Measurements from ENCODE around the gene RECK. TPM values are rescaled to one million over a fixed set of nuclear protein-coding genes. Genes with fewer than 3 reads are reported as not detected.

Gene RECK
- total RNA-seq, 1 donor from 2014 or later = 5.4 TPM

DNA sequence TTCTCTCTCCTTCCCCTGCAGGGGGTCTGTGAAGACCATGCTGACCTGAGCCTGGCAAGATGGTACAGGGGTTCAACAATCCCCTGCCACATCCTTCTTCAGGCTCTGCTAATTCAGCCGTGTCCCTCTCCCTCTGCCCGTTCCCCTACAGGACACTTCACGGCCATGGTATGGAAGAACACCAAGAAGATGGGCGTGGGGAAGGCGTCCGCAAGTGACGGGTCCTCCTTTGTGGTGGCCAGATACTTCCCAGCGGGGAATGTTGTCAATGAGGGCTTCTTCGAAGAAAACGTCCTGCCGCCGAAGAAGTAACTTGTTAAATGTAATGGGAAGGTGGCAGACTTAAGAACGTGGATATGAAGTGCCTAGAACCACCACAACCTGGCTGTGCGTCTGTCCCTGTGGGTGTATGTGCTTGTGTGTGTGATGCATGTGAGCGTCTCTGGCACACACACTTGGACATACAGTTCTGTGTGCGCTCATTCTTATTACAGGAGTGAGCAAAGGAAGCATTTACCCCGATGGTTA is 125.6 kb downstream of the RECK start:
- DNase-seq = no peak
- peak overlapping the region; percentile 83 for H3K27ac ChIP-seq (replicated peaks)
- peaks cover 6% of the 10 kb centered on the region for H3K27me3 ChIP-seq (ENCODE audit: low read depth)
- no peak for TF ChIP-seq CTCF (IDR thresholded peaks at IDR 0.05; ENCODE audit: borderline replicate concordance)
- intact Hi-C loops (cut with micrococcal nuclease) = loop anchor here (5.0 kb wide), 1 partner anchor 60 kb away; no protein-coding TSS in a partner anchor
- no peak overlapping the region for H3K4me3 ChIP-seq
- H3K36me3 ChIP-seq = no peaks in the 10 kb centered on the region
- peaks cover 43% of the 10 kb centered on the region for H3K4me1 ChIP-seq
- H3K9me3 ChIP-seq (replicated peaks) = no peaks in the 10 kb centered on the region

DNA sequence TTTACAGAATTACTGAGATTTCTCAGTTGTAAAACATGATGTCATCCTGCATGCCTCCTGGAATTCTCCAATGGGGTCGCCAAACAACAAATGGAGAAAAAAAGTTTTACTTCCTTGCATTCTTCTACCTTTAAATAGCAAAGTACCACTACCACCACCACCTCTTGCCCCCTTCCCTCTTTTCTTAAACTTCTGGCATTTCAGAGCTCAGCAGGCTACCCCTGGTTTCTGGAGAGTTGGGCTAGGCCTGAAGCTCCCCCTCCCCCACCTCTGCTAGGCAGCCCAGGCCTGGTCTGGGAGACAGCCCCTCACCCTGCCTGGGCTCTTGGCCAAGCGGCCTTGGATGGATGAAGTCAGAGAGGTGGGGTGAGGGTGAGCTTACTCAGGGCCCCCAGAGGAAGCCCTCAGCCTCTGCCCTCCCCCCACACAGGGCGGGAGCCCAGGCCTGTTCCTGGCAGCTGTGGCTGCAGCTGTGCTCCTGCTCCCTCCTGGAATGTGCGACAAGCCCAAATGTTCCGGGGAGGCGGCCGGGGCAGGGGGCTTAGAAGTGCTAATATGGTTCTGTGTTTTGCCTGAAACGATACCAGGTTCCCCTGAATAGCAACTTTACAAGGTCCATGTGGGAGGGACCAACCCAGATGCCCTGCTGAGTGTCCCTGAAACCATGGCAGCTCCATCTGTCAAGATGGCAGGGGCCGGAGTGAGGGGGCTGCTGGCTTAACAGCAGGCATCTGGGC is 126.5 kb downstream of the RECK start:
- Histone ChIP-seq H3K4me1 (peaks cover 43% of the 10 kb centered on the region), H3K4me3 (no peak overlapping the region), H3K27ac (replicated peaks) (peak overlapping the region; percentile 83), H3K27me3 (ENCODE audit: low read depth) (peaks cover 6% of the 10 kb centered on the region), H3K9me3 (replicated peaks) (no peaks in the 10 kb centered on the region), H3K36me3 (no peaks in the 10 kb centered on the region)
- DNase-seq = peak; percentile 72
- no peak for TF ChIP-seq CTCF (IDR thresholded peaks at IDR 0.05; ENCODE audit: borderline replicate concordance)
- intact Hi-C loops (cut with micrococcal nuclease) = loop anchor here (5.0 kb wide), 1 partner anchor 61 kb away; no protein-coding TSS in a partner anchor

DNA sequence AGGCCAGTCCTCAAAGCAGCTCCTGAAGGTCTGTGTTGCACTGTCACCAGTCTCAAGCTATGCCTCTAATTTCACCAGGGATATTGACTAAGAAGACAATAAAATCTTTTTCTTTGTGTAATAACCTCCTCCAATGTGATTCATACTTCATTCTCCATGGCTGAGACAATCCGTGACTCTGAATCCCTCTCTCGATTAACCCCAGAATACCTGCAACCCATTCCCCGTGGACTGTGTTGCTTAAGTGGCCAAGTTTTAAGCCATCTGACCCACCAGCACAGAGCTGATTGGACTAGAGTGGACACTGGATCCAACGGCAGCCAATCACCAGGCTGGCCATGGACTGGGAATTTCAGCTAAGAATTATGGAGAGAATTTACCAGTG is 127.1 kb downstream of the RECK start:
- no peak for TF ChIP-seq CTCF (IDR thresholded peaks at IDR 0.05; ENCODE audit: borderline replicate concordance)
- intact Hi-C loops (cut with micrococcal nuclease) = loop anchor here (5.0 kb wide), 1 partner anchor 61 kb away; no protein-coding TSS in a partner anchor
- no peaks in the 10 kb centered on the region for H3K36me3 ChIP-seq

GRCh38 chr9:36164372-36164771 is 127.7 kb downstream of the RECK start:
- TF ChIP-seq CTCF (IDR thresholded peaks at IDR 0.05; ENCODE audit: borderline replicate concordance) = no peak
- Histone ChIP-seq H3K4me1 (peaks cover 40% of the 10 kb centered on the region), H3K4me3 (no peak overlapping the region), H3K27ac (replicated peaks) (peak overlapping the region; percentile 83), H3K9me3 (replicated peaks) (no peaks in the 10 kb centered on the region), H3K27me3 (ENCODE audit: low read depth) (peaks cover 15% of the 10 kb centered on the region), H3K36me3 (no peaks in the 10 kb centered on the region)
- no peak for DNase-seq
- intact Hi-C loops (cut with micrococcal nuclease) = loop anchor here (5.0 kb wide), 1 partner anchor 62 kb away; no protein-coding TSS in a partner anchor

More for the DNA sequence above, 127.1 kb downstream of the RECK start:
- H3K4me1 ChIP-seq = peaks cover 40% of the 10 kb centered on the region
- peaks cover 9% of the 10 kb centered on the region for H3K27me3 ChIP-seq (ENCODE audit: low read depth)
- no peak for DNase-seq
- no peaks in the 10 kb centered on the region for H3K9me3 ChIP-seq (replicated peaks)
- no peak overlapping the region for H3K4me3 ChIP-seq
- peak overlapping the region; percentile 83 for H3K27ac ChIP-seq (replicated peaks)

DNA sequence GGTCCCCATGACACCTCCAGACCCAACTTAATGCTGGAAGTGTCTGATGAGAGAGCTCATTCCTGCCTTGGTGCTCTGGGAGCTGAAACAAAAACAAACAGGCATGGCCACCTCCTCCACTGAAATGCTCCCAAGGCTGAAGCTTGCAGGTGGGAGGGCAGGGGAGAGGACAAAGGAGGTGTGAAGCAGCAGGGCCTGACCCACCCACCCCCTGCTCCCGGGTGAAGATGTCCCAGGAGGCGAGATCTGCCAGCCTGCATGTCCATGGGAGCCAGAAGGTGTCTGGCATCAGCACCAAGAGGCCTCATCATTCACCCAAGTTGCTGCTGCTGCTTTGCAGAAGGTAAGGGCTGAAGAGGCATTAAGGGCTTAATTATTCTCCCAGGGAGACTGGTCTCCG is 128.3 kb downstream of the RECK start:
- H3K36me3 ChIP-seq = no peaks in the 10 kb centered on the region
- peaks cover 17% of the 10 kb centered on the region for H3K27me3 ChIP-seq (ENCODE audit: low read depth)
- intact Hi-C loops (cut with micrococcal nuclease) = loop anchor here (5.0 kb wide), 1 partner anchor 63 kb away; no protein-coding TSS in a partner anchor
- DNase-seq = no peak
- H3K4me1 ChIP-seq = peaks cover 36% of the 10 kb centered on the region
- no peak for TF ChIP-seq CTCF (IDR thresholded peaks at IDR 0.05; ENCODE audit: borderline replicate concordance)
- H3K27ac ChIP-seq (replicated peaks) = peak overlapping the region; percentile 83
- H3K9me3 ChIP-seq (replicated peaks) = no peaks in the 10 kb centered on the region
- H3K4me3 ChIP-seq = no peak overlapping the region
